Measurements from ENCODE around the gene WDR77.

WDR77 gene

DNA sequence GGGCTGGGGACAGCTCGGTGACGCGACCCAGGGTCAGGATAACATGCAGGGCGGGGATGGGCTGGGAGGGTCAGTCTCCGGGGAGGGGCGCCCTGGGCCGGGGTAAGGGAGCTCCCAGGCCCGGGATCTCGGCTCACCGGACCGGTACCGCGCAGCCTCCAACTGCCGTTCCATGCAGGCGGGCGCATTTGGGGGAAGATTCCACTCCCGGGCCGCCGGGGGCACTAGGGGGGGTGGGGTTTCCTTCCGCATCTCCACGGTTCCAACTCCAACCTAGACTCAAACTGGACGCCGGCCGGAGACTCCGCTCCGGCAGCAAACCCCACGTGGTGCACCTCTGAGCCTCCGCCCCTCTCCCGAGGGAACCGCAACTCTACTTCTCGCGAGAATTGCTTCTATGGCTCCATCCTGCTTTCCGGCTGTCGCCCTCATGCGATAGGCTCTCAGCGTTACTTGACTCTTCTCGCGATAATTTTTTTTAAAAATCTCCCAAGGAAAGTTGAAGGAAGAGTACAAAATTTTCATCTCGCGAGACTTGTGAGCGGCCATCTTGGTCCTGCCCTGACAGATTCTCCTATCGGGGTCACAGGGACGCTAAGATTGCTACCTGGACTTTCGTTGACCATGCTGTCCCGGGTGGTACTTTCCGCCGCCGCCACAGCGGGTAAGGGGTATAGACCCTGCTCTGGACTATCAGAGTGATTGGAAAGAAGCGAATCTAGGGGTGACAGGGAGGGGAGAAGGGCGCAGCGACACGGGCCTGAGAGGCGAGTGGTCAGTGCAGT, at the start of gene WDR77, which contains the start of gene ATP5PB:
TSS of gene WDR77 (minus strand) at position 339 of the 785 bp plus-strand sequence. CDS start at position 252, 87 bp downstream.
TSS of gene ATP5PB (plus strand) at position 547 of the 785 bp plus-strand sequence. CDS start at position 625, 78 bp downstream.
- peak; percentile 98 for DNase-seq (ENCODE audit: low spot score)

- no peak for DNase-seq (ENCODE audit: low spot score)
Observed at GRCh38 chr1:111497592-111497991, 48.5 kb upstream of the WDR77 start.

GRCh38 chr1:111496398-111496797, 47.3 kb upstream of the WDR77 start:
- DNase-seq (ENCODE audit: low spot score), result no peak

DNA sequence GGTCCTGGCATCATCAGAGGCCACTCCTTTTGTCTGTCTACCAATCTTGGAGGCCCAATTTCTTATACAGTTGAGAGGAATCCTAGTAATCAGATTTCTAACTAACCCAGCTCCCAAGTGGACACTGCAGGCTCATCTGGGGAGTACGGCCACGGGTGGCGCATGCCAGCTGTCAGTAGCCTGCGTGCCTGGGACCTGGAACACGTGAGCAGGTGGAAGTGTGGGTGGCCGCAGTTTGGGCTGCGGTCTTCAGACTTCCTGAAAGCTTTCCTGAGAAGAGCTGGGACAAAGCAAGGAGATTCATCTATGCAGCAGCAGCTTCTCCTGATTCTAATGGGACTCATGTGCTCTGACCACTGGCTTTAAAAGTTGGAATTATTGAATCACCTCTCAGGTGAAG, 42.0 kb upstream of the WDR77 start:
- no peak for DNase-seq (ENCODE audit: low spot score)

GRCh38 chr1:111490220-111490619, 41.2 kb upstream of the WDR77 start:
- no peak for DNase-seq (ENCODE audit: low spot score)

- DNase-seq (ENCODE audit: low spot score), result no peak
Observed at GRCh38 chr1:111489604-111490003, 40.5 kb upstream of the WDR77 start.

DNA sequence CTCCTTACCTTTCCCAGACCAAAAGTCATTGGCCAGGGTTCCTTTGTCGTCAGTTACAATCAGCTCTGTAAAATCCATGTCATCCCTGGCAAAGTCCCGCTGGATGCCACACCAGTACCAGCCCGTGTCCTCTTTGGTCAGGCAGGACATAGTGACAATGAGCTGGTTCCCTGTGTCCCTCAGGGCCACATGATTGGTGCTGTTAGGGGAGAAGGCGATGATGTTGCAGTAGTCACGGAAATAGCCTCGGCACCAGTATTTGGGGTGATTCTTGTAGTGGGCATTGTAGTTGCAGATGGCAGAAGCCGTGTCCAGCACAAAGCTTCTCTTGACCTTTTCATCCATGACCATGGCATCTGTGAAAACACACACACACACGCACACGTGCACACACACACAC, 39.6 kb upstream of the WDR77 start:
- no peak for DNase-seq (ENCODE audit: low spot score)

- DNase-seq (ENCODE audit: low spot score), result no peak
Observed at GRCh38 chr1:111487133-111487532, 38.1 kb upstream of the WDR77 start.

DNA sequence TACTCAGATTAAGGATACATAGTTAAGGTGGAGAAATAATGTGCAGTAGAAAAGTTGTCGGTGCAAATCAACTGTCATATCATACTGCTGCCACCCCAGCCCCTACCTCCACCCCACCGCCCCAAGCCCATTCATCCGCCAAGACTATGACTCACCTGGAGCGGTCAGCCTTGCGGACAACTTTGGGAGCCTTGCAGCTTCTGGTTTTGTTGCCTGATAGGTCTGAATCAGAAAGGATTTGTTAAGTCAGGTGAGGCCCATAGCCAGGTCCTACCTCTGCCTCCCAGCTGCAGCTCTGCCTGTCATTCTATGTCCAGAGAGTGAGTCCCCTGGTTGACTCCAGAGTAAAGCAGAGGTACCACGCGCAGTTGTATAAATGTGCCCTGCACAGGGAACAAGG, 37.4 kb upstream of the WDR77 start:
- no peak for DNase-seq (ENCODE audit: low spot score)

DNA sequence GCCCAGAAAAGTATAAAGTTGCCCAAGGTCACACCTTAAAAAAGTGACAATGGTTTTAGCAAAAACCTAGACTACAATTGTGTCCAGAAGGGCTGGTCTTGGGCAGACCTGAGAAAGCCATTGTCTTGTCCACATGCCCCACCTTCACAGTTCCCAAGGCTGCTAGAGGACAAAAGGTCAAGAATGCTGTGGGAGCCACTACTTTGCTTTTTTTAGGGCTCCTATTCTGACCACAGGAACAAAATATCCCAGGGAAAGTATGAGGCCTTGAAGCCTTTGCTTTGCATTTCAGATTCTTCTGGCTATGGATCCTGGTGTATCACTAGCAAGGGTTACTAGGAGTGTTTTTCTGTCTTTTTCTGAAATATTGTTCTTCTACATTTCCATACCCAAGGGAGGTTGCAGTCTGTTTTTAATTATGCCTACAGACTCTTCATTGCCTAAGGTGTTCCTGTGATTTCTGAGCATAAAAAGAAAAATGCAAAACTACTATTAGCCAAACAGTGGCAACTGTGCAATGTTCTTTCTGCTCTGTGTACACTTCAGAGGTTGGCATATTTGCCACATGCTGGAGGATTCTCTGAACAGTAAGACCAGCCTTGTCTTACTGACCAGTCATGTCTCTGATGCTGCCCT, 35.5 kb upstream of the WDR77 start:
- DNase-seq (ENCODE audit: low spot score), result no peak

GRCh38 chr1:111483876-111484275, 34.8 kb upstream of the WDR77 start:
- DNase-seq (ENCODE audit: low spot score), result no peak

GRCh38 chr1:111483166-111483565, 34.1 kb upstream of the WDR77 start:
- DNase-seq (ENCODE audit: low spot score), result no peak

DNA sequence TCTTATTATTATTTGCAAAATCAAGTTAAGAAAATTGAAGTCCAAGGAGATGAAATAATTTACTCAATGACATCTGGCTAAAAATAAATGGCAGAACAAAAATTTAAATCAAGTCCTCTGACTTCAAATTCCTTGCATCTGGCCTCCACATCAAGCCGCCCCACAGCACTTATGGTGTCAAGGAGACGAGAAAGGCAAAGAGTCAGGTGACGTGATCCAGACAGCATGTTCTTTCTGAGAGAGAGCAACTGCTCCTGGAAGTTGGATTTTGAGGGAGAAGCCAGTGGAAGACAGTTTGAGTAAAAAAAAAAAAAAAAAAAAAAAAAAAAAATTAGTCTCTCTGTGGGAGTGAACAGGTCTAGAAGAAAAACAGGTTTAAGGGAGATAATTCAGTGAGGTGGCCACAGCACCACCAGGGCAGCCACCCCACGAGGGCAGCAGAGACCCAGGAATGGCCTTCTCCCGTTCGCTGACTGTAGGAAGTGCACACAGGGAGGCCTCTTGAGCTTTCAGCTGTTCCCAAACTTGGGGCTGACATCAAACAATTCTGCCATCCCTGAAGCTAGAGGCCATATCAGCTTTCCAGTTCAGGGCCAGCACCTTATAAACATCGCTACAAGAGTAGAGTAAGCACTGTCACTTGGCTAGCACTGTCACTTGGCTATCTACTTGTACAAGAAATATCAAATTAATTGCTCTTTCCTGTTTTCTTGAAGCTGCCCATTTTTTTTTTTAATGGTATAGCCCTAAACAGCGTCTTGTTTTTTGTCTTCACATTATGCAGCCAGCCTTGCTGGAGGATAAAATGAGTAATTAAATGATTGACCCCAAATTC, 32.5 kb upstream of the WDR77 start:
- DNase-seq (ENCODE audit: low spot score), result peak; percentile 28

DNA sequence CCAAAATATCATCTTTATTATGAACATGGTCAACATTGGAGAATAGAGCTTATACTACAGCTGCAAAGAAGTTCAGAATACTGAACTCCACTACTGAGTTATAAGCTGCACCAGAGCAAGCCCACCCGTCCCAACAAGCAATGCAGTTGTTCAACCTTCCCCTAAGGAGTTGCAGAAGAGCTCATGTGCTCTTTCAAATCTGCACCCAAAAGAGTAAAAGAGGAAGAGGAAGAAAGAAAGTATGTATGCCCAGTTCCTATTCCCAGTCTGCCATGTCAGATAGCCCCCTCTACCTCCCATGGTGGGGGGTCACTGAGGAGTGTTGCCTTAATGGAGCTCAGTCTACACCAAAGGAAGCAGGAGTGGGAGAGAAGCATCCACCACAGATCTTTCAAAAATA, 31.6 kb upstream of the WDR77 start:
- no peak for DNase-seq (ENCODE audit: low spot score)

- no peak for DNase-seq (ENCODE audit: low spot score)
Observed at GRCh38 chr1:111476761-111477309, 27.8 kb upstream of the WDR77 start.

GRCh38 chr1:111476214-111476613, 27.2 kb upstream of the WDR77 start:
- DNase-seq (ENCODE audit: low spot score), result no peak

DNA sequence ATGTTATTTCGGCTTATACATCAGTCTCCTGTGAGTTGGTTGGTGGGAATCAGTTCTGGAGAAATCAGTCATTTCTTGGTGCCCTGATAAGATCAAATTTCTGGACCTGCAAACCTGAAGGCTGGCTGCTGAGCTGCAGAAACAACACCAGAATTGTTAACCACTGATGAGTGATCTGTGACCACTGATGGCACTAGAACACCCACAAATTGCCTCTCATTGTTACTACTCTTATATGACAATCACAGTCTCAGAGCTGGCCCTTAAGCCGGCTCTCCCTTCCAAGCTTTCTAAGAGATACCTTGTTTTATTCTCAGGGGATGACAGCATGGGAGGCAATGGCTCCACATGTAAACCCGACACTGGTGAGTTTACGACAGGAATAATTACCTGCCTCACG, 26.6 kb upstream of the WDR77 start:
- DNase-seq (ENCODE audit: low spot score), result no peak

DNA sequence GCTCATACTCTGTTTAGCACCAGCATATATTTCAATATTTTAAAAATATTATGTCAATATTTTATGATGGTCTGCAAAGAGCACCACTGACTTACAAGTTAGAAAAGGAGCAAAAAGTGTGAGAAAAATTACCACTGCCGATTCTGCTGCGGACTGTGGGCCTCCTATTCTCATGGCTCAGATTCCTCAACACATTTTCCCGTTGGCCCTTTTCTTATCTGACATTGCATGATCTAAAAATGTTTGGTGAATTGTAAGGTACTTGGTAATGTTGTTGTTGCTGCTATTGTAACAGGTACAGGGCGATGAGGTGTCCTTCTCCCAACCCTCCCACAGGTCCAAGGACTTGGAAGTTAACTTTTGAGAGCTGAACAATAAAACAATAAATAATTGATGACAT, 25.5 kb upstream of the WDR77 start:
- no peak for DNase-seq (ENCODE audit: low spot score)

- no peak for DNase-seq (ENCODE audit: low spot score)
Observed at GRCh38 chr1:111474106-111474505, 25.1 kb upstream of the WDR77 start.

DNA sequence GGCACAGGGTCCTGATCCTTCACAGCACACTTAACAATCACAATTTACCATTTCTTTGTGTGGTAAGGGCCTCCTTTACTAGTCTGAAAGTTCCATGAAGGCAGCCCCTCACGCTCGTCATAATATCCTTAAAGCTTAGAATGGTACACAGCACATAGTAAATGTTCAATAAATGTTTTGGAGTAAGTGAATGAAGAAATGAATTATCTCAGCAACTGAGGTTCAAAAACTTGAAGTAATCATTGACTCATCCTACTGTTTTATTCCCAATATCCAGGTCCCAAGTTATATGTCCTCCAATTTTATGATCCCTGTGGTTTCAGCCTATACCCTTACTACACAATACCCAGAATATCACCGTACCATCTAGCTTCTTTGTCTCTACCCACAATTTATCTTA, 22.5 kb upstream of the WDR77 start:
- DNase-seq (ENCODE audit: low spot score), result no peak

GRCh38 chr1:111471012-111471411, 22.0 kb upstream of the WDR77 start:
- DNase-seq (ENCODE audit: low spot score), result no peak

DNA sequence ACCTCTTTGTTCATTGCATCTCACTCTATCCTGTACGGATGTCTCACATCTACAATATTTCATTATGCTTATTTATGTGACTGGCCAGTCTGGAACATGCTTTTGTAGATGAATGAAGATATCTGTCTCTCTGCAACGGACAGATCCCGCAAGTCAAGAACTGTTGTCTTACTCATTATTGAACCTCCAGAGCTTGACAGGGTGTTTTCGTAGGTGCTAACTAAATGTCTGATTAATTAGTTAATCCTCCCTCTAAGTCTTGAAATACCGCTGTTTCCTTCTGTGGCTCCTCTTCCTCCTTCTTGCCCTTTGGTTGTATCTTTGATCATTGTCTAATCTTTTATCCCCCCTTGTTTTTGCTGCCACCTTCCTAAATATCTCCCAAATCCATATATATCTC, 21.5 kb upstream of the WDR77 start:
- DNase-seq (ENCODE audit: low spot score), result no peak
